ENCODE results near the gene SPTBN2.

- TF ChIP-seq POLR2A (IDR thresholded peaks at IDR 0.05) (no peak), CTCF (IDR thresholded peaks at IDR 0.05) (no peak)
These were observed 92.6 kb downstream of the SPTBN2 start for GRCh38 chr11:66636411-66636810.

All from Peyer's patch (tissue), 4 donors.